RWPE1 (cell line): ENCODE results near the gene PROSER3.
"Not testable (repeated sequence)": the region's sequence is repeated elsewhere in the genome, so short reads cannot be mapped to it uniquely, and the experiment has no call there.

Experiments
- CTCF ChIA-PET: fragments of 350-600 bp; sonication (Branson Sonifier 250); formaldehyde crosslinking; extraction: SDS; loops from one replicate; lab custom pipeline; 2021; lab: Yijun Ruan, JAX
- POLR2A ChIA-PET: fragments of 400-600 bp; formaldehyde crosslinking; extraction: SDS; loops from one replicate; lab custom pipeline; 2020; ENCODE audit warnings: antibody characterized with exemption; ENCODE audit not compliant: low non-redundant PET; lab: Yijun Ruan, JAX
- DNase-seq: peaks from one replicate; pipeline ENCODE4 v3.0.0; 2012; ENCODE audit warnings: low spot score
- H3K27ac ChIP-seq: fragments of 450-650 bp; 2 replicates; pipeline ENCODE4 v1.5.1; 2017
- TF ChIP-seq, protein P1 (sequence below): fragments of 450-650 bp; conservative IDR thresholded peaks from 2 replicates; pipeline ENCODE4 v1.5.1; 2017; ENCODE audit warnings: low read depth, mild to moderate bottlenecking

PROSER3 gene

DNA sequence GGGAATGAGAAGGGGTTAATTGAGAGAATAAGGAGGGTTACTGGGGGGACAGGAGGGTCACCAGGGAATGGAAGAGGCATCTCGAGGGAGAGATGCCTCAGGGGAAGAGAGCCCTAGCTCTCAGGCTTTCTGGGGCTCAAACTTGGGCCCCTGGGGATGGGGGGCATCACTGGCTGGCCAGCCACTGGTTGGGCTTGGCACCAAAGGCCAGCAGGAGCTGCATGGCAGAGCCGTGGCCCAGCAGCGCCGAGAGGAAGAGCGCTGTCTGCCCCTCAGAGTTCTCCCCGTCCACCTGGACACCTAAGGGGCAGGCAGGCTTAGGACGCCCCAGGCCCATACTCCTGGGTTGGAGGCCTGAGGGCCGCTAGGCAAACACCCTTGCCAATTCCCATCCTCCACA is 34.9 kb downstream of the PROSER3 start:
- POLR2A ChIA-PET, result no interaction called here
- TF ChIP-seq, protein P1, sequence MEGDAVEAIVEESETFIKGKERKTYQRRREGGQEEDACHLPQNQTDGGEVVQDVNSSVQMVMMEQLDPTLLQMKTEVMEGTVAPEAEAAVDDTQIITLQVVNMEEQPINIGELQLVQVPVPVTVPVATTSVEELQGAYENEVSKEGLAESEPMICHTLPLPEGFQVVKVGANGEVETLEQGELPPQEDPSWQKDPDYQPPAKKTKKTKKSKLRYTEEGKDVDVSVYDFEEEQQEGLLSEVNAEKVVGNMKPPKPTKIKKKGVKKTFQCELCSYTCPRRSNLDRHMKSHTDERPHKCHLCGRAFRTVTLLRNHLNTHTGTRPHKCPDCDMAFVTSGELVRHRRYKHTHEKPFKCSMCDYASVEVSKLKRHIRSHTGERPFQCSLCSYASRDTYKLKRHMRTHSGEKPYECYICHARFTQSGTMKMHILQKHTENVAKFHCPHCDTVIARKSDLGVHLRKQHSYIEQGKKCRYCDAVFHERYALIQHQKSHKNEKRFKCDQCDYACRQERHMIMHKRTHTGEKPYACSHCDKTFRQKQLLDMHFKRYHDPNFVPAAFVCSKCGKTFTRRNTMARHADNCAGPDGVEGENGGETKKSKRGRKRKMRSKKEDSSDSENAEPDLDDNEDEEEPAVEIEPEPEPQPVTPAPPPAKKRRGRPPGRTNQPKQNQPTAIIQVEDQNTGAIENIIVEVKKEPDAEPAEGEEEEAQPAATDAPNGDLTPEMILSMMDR, result no peak
- DNase-seq, result no peak
- CTCF ChIA-PET, result no interaction called here
- no peak overlapping the region for H3K27ac ChIP-seq

- ChIA-PET POLR2A (no interaction called here), CTCF (no interaction called here)
- no peak for DNase-seq
- TF ChIP-seq, protein P1, result no peak
- H3K27ac ChIP-seq, result no peak overlapping the region
These were observed 35.6 kb downstream of the PROSER3 start for GRCh38 chr19:35793381-35794165.

GRCh38 chr19:35795564-35795963 is 37.6 kb downstream of the PROSER3 start:
- H3K27ac ChIP-seq, POLR2A ChIA-PET, DNase-seq: not testable (repeated sequence)
- CTCF ChIA-PET, result interaction anchor here (0.6 kb wide), 1 partner anchor 27 kb away, joined by 3 read pairs; no protein-coding TSS in a partner anchor

GRCh38 chr19:35796645-35797542 is 38.9 kb downstream of the PROSER3 start:
- DNase-seq, result no peak
- no peak overlapping the region for H3K27ac ChIP-seq
- POLR2A ChIA-PET, result no interaction called here
- TF ChIP-seq, protein P1, result no peak
- CTCF ChIA-PET, result no interaction called here

- H3K27ac ChIP-seq, result no peak overlapping the region
- no peak for DNase-seq
- TF ChIP-seq, protein P1, result no peak
- POLR2A ChIA-PET, result no interaction called here
- CTCF ChIA-PET, result no interaction called here
These were observed 39.7 kb downstream of the PROSER3 start for GRCh38 chr19:35797663-35798062.

DNA sequence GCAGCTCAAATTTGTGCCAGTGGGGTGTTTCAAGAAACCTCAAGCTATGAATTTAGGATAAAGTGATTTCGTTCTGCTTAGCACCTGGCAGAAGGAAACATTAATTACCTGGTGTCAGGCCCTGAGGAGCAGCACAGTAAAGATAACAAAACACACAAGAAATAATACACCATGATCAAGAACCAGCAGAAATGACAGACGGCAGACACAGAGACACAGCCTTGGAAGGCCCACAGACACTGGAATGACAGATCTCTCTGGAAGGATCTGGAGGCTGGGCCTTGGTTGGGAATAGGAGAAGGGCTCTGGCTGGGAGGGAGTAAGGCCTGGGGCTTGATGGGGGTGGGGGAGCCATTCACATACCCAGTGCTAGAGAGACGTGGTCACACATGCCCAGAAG is 43.9 kb downstream of the PROSER3 start:
- POLR2A ChIA-PET, result no interaction called here
- DNase-seq, result no peak
- CTCF ChIA-PET, result interaction anchor here (0.6 kb wide), 1 partner anchor 13 kb away, joined by 4 read pairs; no protein-coding TSS in a partner anchor
- no peak overlapping the region for H3K27ac ChIP-seq
- TF ChIP-seq, protein P1, result no peak
